Mammary epithelial cell (primary cell): ENCODE measurements around the gene ZNF385B.

ENCODE experiments used
- CTCF ChIP-seq, 2 donors: IDR thresholded peaks in 1 of 2; conservative IDR thresholded peaks in 1 of 2; 2 replicates each; pipeline ENCODE4 v1.5.1; 2011 to 2012; ENCODE audit warnings: inconsistent platforms in 2 of 2, low read length in 2 of 2, mild to moderate bottlenecking in 2 of 2, control low read depth in 1 of 2, low read depth in 1 of 2; ENCODE audit not compliant: insufficient read depth in 1 of 2; ENCODE audit errors: extremely low read depth in 1 of 2
- EZH2 ChIP-seq: IDR thresholded peaks from 2 replicates; pipeline ENCODE4 v1.6.1; 2012; ENCODE audit warnings: low read length, inconsistent platforms, borderline replicate concordance

- TF ChIP-seq CTCF (conservative IDR thresholded peaks at IDR 0.05 in 1 of 2, IDR thresholded peaks at IDR 0.05 in 1 of 2; ENCODE audit: extremely low read depth in 1 of 2, insufficient read depth in 1 of 2, low read depth in 1 of 2, low read length in 2 of 2) (no peak), EZH2 (no peak)
Measured at GRCh38 chr2:179765666-179766065, 95.7 kb downstream of the ZNF385B start.
